ENCODE results near the gene KIF3B.
A peak's percentile ranks its signal among the peaks of the same experiment; 100 is the strongest.

KIF3B gene

GRCh38 chr20:32333181-32333987, 55.9 kb downstream of the KIF3B start:
- no peaks in the 10 kb centered on the region for H3K9me3 ChIP-seq (ENCODE audit: insufficient read depth, low read depth, low read length)
- H3K4me3 ChIP-seq (ENCODE audit: low read depth, low read length): no peak overlapping the region
- H4K12ac ChIP-seq (ENCODE audit: low read depth, low read length): no peak overlapping the region
- H3K14ac ChIP-seq (ENCODE audit: low read length): no peak overlapping the region
- no peak overlapping the region for H2BK5ac ChIP-seq (ENCODE audit: low read depth, low read length, poor library complexity)
- H4K8ac ChIP-seq (ENCODE audit: low read depth, low read length): no peak overlapping the region
- H3K9ac ChIP-seq (ENCODE audit: low read length): no peak overlapping the region
- H3K27me3 ChIP-seq (ENCODE audit: insufficient read depth, low read length): no peaks in the 10 kb centered on the region
- no peak overlapping the region for H3K18ac ChIP-seq (ENCODE audit: low read length)
- no peak overlapping the region for H2AK5ac ChIP-seq (ENCODE audit: low read length)
- no peak overlapping the region for H2BK120ac ChIP-seq (ENCODE audit: insufficient read depth, low read length, poor library complexity)
- H3K23ac ChIP-seq (ENCODE audit: low read length): no peak overlapping the region
- H3K4me1 ChIP-seq (ENCODE audit: control insufficient read depth in 1 of 2, insufficient read depth in 2 of 2, low read length in 2 of 2): peaks cover 0 to 4% of the 10 kb centered on the region in 2 experiments
- H3K79me2 ChIP-seq (ENCODE audit: control insufficient read depth, insufficient read depth, low read length, poor library complexity): no peaks in the 10 kb centered on the region
- H2AFZ ChIP-seq (ENCODE audit: insufficient read depth, low read length, poor library complexity): no peak overlapping the region
- H3K4ac ChIP-seq (ENCODE audit: low read depth, low read length): no peak overlapping the region
- no peak overlapping the region for H2BK12ac ChIP-seq (ENCODE audit: low read length)
- H3K27ac ChIP-seq (ENCODE audit: low read depth, low read length): no peak overlapping the region
- H3K79me1 ChIP-seq (ENCODE audit: low read length): no peaks in the 10 kb centered on the region
- H4K91ac ChIP-seq (ENCODE audit: low read depth, low read length): no peak overlapping the region
- no CpG with 5 or more reads among the region's 12 CpGs for WGBS (ENCODE audit: extremely low coverage, insufficient coverage, insufficient read length)
- peaks cover 9 to 20% of the 10 kb centered on the region in 2 experiments for H3K36me3 ChIP-seq (ENCODE audit: control insufficient read depth in 1 of 2, insufficient read depth in 2 of 2, low read length in 2 of 2)
- DNase-seq: peak; percentile 19 to 44
- no peak overlapping the region for H3K4me2 ChIP-seq (ENCODE audit: low read length)

- Histone ChIP-seq H3K18ac (ENCODE audit: low read length) (no peak overlapping the region), H4K12ac (ENCODE audit: low read depth, low read length) (no peak overlapping the region)
These were observed 56.8 kb downstream of the KIF3B start for GRCh38 chr20:32333988-32334885.

DNA sequence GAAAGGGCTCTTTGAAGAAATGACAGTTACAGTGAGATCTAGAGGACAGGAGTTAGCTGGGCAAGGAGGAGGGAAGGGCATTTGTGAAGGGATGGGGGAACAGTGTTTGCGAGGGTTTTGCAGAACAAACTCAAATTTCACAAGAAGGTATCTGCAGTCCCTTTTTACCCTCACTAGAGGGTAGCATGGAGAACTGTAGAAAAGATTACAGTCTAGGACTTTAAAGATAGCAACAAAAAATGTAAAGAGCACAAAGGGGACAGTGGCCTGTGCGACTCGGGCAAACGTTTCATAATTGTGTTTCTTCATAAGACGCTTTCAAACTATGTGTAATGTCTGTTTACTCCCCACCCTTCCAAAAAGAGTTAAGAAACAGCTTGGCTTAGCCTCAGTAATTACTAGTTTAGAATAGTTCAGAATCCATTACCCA, 59.5 kb downstream of the KIF3B start:
- Histone ChIP-seq H2BK12ac (ENCODE audit: low read length) (no peak overlapping the region), H3K79me1 (ENCODE audit: low read length) (no peaks in the 10 kb centered on the region), H3K14ac (ENCODE audit: low read length) (no peak overlapping the region), H2AFZ (ENCODE audit: insufficient read depth, low read length, poor library complexity) (no peak overlapping the region), H3K23ac (ENCODE audit: low read length) (no peak overlapping the region), H4K12ac (ENCODE audit: low read depth, low read length) (no peak overlapping the region), H3K4ac (ENCODE audit: low read depth, low read length) (no peak overlapping the region), H3K9ac (ENCODE audit: low read length) (no peak overlapping the region), H3K4me1 (ENCODE audit: control insufficient read depth in 1 of 2, insufficient read depth in 2 of 2, low read length in 2 of 2) (peaks cover 0 to 4% of the 10 kb centered on the region in 2 experiments), H3K36me3 (ENCODE audit: control insufficient read depth in 1 of 2, insufficient read depth in 2 of 2, low read length in 2 of 2) (peaks cover 3 to 4% of the 10 kb centered on the region in 2 experiments), H2BK120ac (ENCODE audit: insufficient read depth, low read length, poor library complexity) (no peak overlapping the region), H4K8ac (ENCODE audit: low read depth, low read length) (no peak overlapping the region), H3K9me3 (ENCODE audit: insufficient read depth, low read depth, low read length) (no peaks in the 10 kb centered on the region), H3K18ac (ENCODE audit: low read length) (no peak overlapping the region), H3K79me2 (ENCODE audit: control insufficient read depth, insufficient read depth, low read length, poor library complexity) (no peaks in the 10 kb centered on the region), H4K91ac (ENCODE audit: low read depth, low read length) (no peak overlapping the region), H3K27ac (ENCODE audit: low read depth, low read length) (no peak overlapping the region), H2BK5ac (ENCODE audit: low read depth, low read length, poor library complexity) (no peak overlapping the region), H2AK5ac (ENCODE audit: low read length) (no peak overlapping the region), H3K27me3 (ENCODE audit: insufficient read depth, low read length) (no peaks in the 10 kb centered on the region), H3K4me2 (ENCODE audit: low read length) (no peak overlapping the region), H3K4me3 (ENCODE audit: low read depth, low read length) (no peak overlapping the region)
- peak; percentile 44 to 88 for DNase-seq
- WGBS (ENCODE audit: extremely low coverage, insufficient coverage, insufficient read length): no CpG with 5 or more reads among the region's 5 CpGs

More at GRCh38 chr20:32333988-32334885, 56.8 kb downstream of the KIF3B start:
- Histone ChIP-seq H4K91ac (ENCODE audit: low read depth, low read length) (no peak overlapping the region), H4K8ac (ENCODE audit: low read depth, low read length) (no peak overlapping the region), H3K9me3 (ENCODE audit: insufficient read depth, low read depth, low read length) (no peaks in the 10 kb centered on the region), H3K27me3 (ENCODE audit: insufficient read depth, low read length) (no peaks in the 10 kb centered on the region), H3K79me1 (ENCODE audit: low read length) (no peaks in the 10 kb centered on the region), H3K9ac (ENCODE audit: low read length) (no peak overlapping the region), H3K4ac (ENCODE audit: low read depth, low read length) (no peak overlapping the region), H3K23ac (ENCODE audit: low read length) (no peak overlapping the region), H2AFZ (ENCODE audit: insufficient read depth, low read length, poor library complexity) (no peak overlapping the region), H2BK12ac (ENCODE audit: low read length) (no peak overlapping the region), H3K4me1 (ENCODE audit: control insufficient read depth in 1 of 2, insufficient read depth in 2 of 2, low read length in 2 of 2) (peaks cover 0 to 4% of the 10 kb centered on the region in 2 experiments), H3K79me2 (ENCODE audit: control insufficient read depth, insufficient read depth, low read length, poor library complexity) (no peaks in the 10 kb centered on the region), H3K14ac (ENCODE audit: low read length) (no peak overlapping the region), H2AK5ac (ENCODE audit: low read length) (no peak overlapping the region), H3K27ac (ENCODE audit: low read depth, low read length) (no peak overlapping the region), H3K4me3 (ENCODE audit: low read depth, low read length) (no peak overlapping the region), H2BK5ac (ENCODE audit: low read depth, low read length, poor library complexity) (no peak overlapping the region), H2BK120ac (ENCODE audit: insufficient read depth, low read length, poor library complexity) (no peak overlapping the region), H3K4me2 (ENCODE audit: low read length) (no peak overlapping the region), H3K36me3 (ENCODE audit: control insufficient read depth in 1 of 2, insufficient read depth in 2 of 2, low read length in 2 of 2) (peaks cover 9 to 19% of the 10 kb centered on the region in 2 experiments)
- DNase-seq: peak; percentile 57 to 74
- no CpG with 5 or more reads among the region's 13 CpGs for WGBS (ENCODE audit: extremely low coverage, insufficient coverage, insufficient read length)

- no peak overlapping the region for H3K14ac ChIP-seq (ENCODE audit: low read length)
- H3K27me3 ChIP-seq (ENCODE audit: insufficient read depth, low read length): no peaks in the 10 kb centered on the region
- H3K36me3 ChIP-seq (ENCODE audit: control insufficient read depth in 1 of 2, insufficient read depth in 2 of 2, low read length in 2 of 2): no peaks in the 10 kb centered on the region
- no peak overlapping the region for H4K8ac ChIP-seq (ENCODE audit: low read depth, low read length)
- no peaks in the 10 kb centered on the region for H3K79me2 ChIP-seq (ENCODE audit: control insufficient read depth, insufficient read depth, low read length, poor library complexity)
- no peak overlapping the region for H3K23ac ChIP-seq (ENCODE audit: low read length)
- no peaks in the 10 kb centered on the region for H3K9me3 ChIP-seq (ENCODE audit: insufficient read depth, low read depth, low read length)
- no CpG with 5 or more reads among the region's 11 CpGs for WGBS (ENCODE audit: extremely low coverage, insufficient coverage, insufficient read length)
- H4K91ac ChIP-seq (ENCODE audit: low read depth, low read length): no peak overlapping the region
- no peak overlapping the region for H3K9ac ChIP-seq (ENCODE audit: low read length)
- no peaks in the 10 kb centered on the region for H3K79me1 ChIP-seq (ENCODE audit: low read length)
- H4K12ac ChIP-seq (ENCODE audit: low read depth, low read length): no peak overlapping the region
- no peak overlapping the region for H3K4me3 ChIP-seq (ENCODE audit: low read depth, low read length)
- DNase-seq: no peak
- peak overlapping the region; percentile 5 for H2AK5ac ChIP-seq (ENCODE audit: low read length)
- no peak overlapping the region for H2BK12ac ChIP-seq (ENCODE audit: low read length)
- H3K4me1 ChIP-seq (ENCODE audit: control insufficient read depth in 1 of 2, insufficient read depth in 2 of 2, low read length in 2 of 2): peaks cover 0 to 4% of the 10 kb centered on the region in 2 experiments
- H2AFZ ChIP-seq (ENCODE audit: insufficient read depth, low read length, poor library complexity): no peak overlapping the region
- no peak overlapping the region for H3K18ac ChIP-seq (ENCODE audit: low read length)
- H2BK120ac ChIP-seq (ENCODE audit: insufficient read depth, low read length, poor library complexity): no peak overlapping the region
- no peak overlapping the region for H2BK5ac ChIP-seq (ENCODE audit: low read depth, low read length, poor library complexity)
- H3K4ac ChIP-seq (ENCODE audit: low read depth, low read length): no peak overlapping the region
- H3K4me2 ChIP-seq (ENCODE audit: low read length): no peak overlapping the region
- no peak overlapping the region for H3K27ac ChIP-seq (ENCODE audit: low read depth, low read length)
These were observed 60.6 kb downstream of the KIF3B start for GRCh38 chr20:32337937-32338661.
